Keratinocyte (primary cell): ENCODE data around the gene STK4. TPM values are rescaled to one million over a fixed set of nuclear protein-coding genes. Genes with fewer than 3 reads are reported as not detected.

Experiments
- DNase-seq: peaks from one replicate; pipeline ENCODE4 v3.0.0-alpha.2; 2011; ENCODE audit warnings: low read depth, missing footprints, low spot score
- FAIRE-seq: peaks from 2 replicates; lab custom pipeline; 2011; peaks lifted over from hg19 to GRCh38; lab: Jason Lieb, UNC
- H2AFZ ChIP-seq: 2 replicates; pipeline ENCODE4 v1.6.0; 2012; ENCODE audit warnings: low read length, control low read depth, inconsistent platforms; ENCODE audit not compliant: control insufficient read depth
- H3K27ac ChIP-seq: 2 replicates; pipeline ENCODE4 v1.5.1; 2011; ENCODE audit warnings: low read length; ENCODE audit not compliant: control insufficient read depth, insufficient read depth
- H3K27me3 ChIP-seq: 3 replicates; pipeline ENCODE4 v1.6.0; 2011; ENCODE audit warnings: low read length; ENCODE audit not compliant: control insufficient read depth, insufficient read depth; ENCODE audit errors: extremely low read depth
- H3K36me3 ChIP-seq, 2 experiments: 2 replicates in 1 of 2; 3 replicates in 1 of 2; pipeline ENCODE4 v1.5.1; 2011; ENCODE audit warnings: low read length in 2 of 2, mild to moderate bottlenecking in 1 of 2; ENCODE audit not compliant: control insufficient read depth in 2 of 2, insufficient read depth in 2 of 2; ENCODE audit errors: extremely low read depth in 1 of 2
- H3K4me1 ChIP-seq: 3 replicates; pipeline ENCODE4 v1.5.1; 2011; ENCODE audit warnings: low read length; ENCODE audit not compliant: control insufficient read depth, insufficient read depth; ENCODE audit errors: extremely low read depth
- H3K4me2 ChIP-seq: 3 replicates; pipeline ENCODE4 v1.6.0; 2011; ENCODE audit warnings: low read depth, low read length; ENCODE audit not compliant: control insufficient read depth, insufficient read depth; ENCODE audit errors: extremely low read depth
- H3K4me3 ChIP-seq, 3 experiments: fragments of 200-600 bp in 1 of 3; sonication (generic) in 1 of 3; 2 replicates in 2 of 3; 3 replicates in 1 of 3; pipeline ENCODE4 v1.5.1; 2011 to 2016; ENCODE audit warnings: low read length in 3 of 3, mild to moderate bottlenecking in 3 of 3, control low read depth in 2 of 3, inconsistent platforms in 1 of 3, low read depth in 1 of 3, mixed read lengths in 1 of 3, mixed run types in 1 of 3, moderate library complexity in 1 of 3; ENCODE audit not compliant: control insufficient read depth in 2 of 3, insufficient read depth in 2 of 3; ENCODE audit errors: extremely low read depth in 1 of 3
- H3K79me2 ChIP-seq: 2 replicates; pipeline ENCODE4 v1.6.0; 2012; ENCODE audit warnings: low read length; ENCODE audit not compliant: control insufficient read depth, insufficient read depth
- H3K9ac ChIP-seq: 3 replicates; pipeline ENCODE4 v1.6.0; 2011; ENCODE audit warnings: low read length; ENCODE audit not compliant: control insufficient read depth, insufficient read depth; ENCODE audit errors: extremely low read depth
- H3K9me1 ChIP-seq: 3 replicates; pipeline ENCODE4 v1.6.0; 2011; ENCODE audit warnings: low read length; ENCODE audit not compliant: control insufficient read depth, insufficient read depth; ENCODE audit errors: extremely low read depth
- H3K9me3 ChIP-seq: 2 replicates; pipeline ENCODE4 v1.5.1; 2012; ENCODE audit warnings: low read depth, low read length; ENCODE audit not compliant: control insufficient read depth
- H4K20me1 ChIP-seq: 3 replicates; pipeline ENCODE4 v1.6.0; 2011; ENCODE audit warnings: low read length; ENCODE audit not compliant: control insufficient read depth, insufficient read depth; ENCODE audit errors: extremely low read depth
- CTCF ChIP-seq, 3 experiments: IDR thresholded peaks in 1 of 3; conservative IDR thresholded peaks in 1 of 3; optimal IDR thresholded peaks in 1 of 3; 2 replicates in 2 of 3; 3 replicates in 1 of 3; pipeline versions ENCODE3 to v1.5.1; 2011; ENCODE audit warnings: low read length in 3 of 3, mild to moderate bottlenecking in 3 of 3, moderate library complexity in 2 of 3, control low read depth in 1 of 3, inconsistent platforms in 1 of 3; ENCODE audit not compliant: insufficient read depth in 2 of 3; ENCODE audit errors: extremely low read depth in 1 of 3
- EZH2 ChIP-seq: IDR thresholded peaks from one replicate; pipeline ENCODE4 v1.6.1; 2012; ENCODE audit warnings: inconsistent platforms, mild to moderate bottlenecking, low read length, moderate library complexity
- dilution Hi-C: fragments of 300-500 bp; cut with MboI; formaldehyde crosslinking; loops from one replicate; pipeline ENCODE4 v1.7.0; 2020; ENCODE audit warnings: low sequenced_read_pairs; ENCODE audit not compliant: extremely low pct_ligation_motif_present
- polyA plus RNA-seq, 5 experiments: library from polyadenylated mRNA; depleted of rRNA in 3 of 5; stranded (reverse) in 3 of 5; stranded (forward) in 1 of 5; unstranded in 1 of 5; fragments of >200 nt; gene quantifications; 1 replicate in 1 of 5; 2 replicates in 3 of 5; 3 replicates in 1 of 5; pipeline versions ENCODE4 v1.2.1 to v1.2.3, GENCODE V29; 2011 to 2012; ENCODE audit warnings: missing spikeins in 2 of 5, low read depth in 1 of 5, low replicate concordance in 1 of 5

The STK4 gene
- polyA plus RNA-seq, 1 donor (not counting 4 experiments of a cell fraction or from before 2014, with no cell fraction given) = 30.5 TPM

DNA sequence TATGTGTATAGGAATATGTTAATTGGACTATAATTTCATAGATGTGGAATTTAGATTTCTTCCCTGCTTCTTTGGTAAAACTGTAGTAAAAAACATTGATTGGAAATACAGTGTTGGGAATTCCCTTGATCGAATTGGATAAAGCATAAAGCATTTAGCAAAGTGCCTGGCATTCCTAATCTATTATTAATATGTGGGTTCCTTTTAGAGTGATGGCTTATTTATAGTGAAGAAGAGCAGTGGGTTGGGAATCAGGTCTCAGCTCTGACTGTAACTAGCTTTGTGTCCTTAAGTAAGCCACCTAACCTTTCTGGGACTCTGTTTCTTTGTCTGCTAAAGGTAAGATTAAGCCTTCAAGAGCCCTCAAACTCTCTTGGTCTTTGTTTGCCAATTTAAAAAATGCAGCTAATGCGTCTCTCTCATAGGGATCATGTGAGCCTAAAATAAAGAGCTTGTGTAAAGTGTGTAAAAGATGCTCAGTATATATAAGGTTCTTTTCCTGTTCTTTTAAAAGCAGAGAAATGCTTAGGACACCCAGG, 81.3 kb downstream of the STK4 start:
- DNase-seq (no peak), FAIRE-seq (no peak)
- peaks cover 13% of the 10 kb centered on the region for H3K4me1 ChIP-seq
- dilution Hi-C loops = no loop called here
- no peak overlapping the region for H3K4me3 ChIP-seq
- H3K9me1 ChIP-seq = no peaks in the 10 kb centered on the region
- H3K4me2 ChIP-seq = no peak overlapping the region
- no peak overlapping the region for H3K9ac ChIP-seq
- H4K20me1 ChIP-seq = no peaks in the 10 kb centered on the region
- H3K36me3 ChIP-seq = peaks cover 2 to 3% of the 10 kb centered on the region in 2 experiments
- peaks cover 4% of the 10 kb centered on the region for H3K79me2 ChIP-seq
- H3K9me3 ChIP-seq = no peaks in the 10 kb centered on the region
- no peaks in the 10 kb centered on the region for H3K27me3 ChIP-seq
- TF ChIP-seq EZH2 (no peak), CTCF (optimal IDR thresholded peaks at IDR 0.05 in 1 of 3, IDR thresholded peaks at IDR 0.05 in 1 of 3, conservative IDR thresholded peaks at IDR 0.05 in 1 of 3; ENCODE audit: extremely low read depth in 1 of 3, insufficient read depth in 2 of 3, low read length in 3 of 3) (no peak)
- H2AFZ ChIP-seq = no peak overlapping the region
- no peak overlapping the region for H3K27ac ChIP-seq

GRCh38 chr20:45049438-45049837, 83.1 kb downstream of the STK4 start:
- Histone ChIP-seq H3K4me2 (no peak overlapping the region), H3K36me3 (peaks cover 2 to 16% of the 10 kb centered on the region in 2 experiments), H3K4me1 (peaks cover 8% of the 10 kb centered on the region), H2AFZ (no peak overlapping the region), H3K9me1 (no peaks in the 10 kb centered on the region), H3K9ac (no peak overlapping the region), H3K27ac (no peak overlapping the region), H3K27me3 (no peaks in the 10 kb centered on the region), H3K9me3 (no peaks in the 10 kb centered on the region), H3K4me3 (no peak overlapping the region), H4K20me1 (no peaks in the 10 kb centered on the region), H3K79me2 (peaks cover 2% of the 10 kb centered on the region)
- no peak for FAIRE-seq
- TF ChIP-seq CTCF (optimal IDR thresholded peaks at IDR 0.05 in 1 of 3, IDR thresholded peaks at IDR 0.05 in 1 of 3, conservative IDR thresholded peaks at IDR 0.05 in 1 of 3; ENCODE audit: extremely low read depth in 1 of 3, insufficient read depth in 2 of 3, low read length in 3 of 3) (no peak), EZH2 (no peak)
- no peak for DNase-seq
- dilution Hi-C loops = no loop called here
